NCI-H1092 treated with DMSO at 0.1 percent for 48 hours (cell line): ENCODE measurements around the gene TCF23.
"Not testable (repeated sequence)": the region's sequence is repeated elsewhere in the genome, so short reads cannot be mapped to it uniquely, and the experiment has no call there.

Source experiments
- DNase-seq: peaks from one replicate; lab custom pipeline; 2025; lab: John Stamatoyannopoulos, UW

The TCF23 gene

GRCh38 chr2:27154488-27154887 is 5.7 kb downstream of the TCF23 start:
- no peak for DNase-seq

DNA sequence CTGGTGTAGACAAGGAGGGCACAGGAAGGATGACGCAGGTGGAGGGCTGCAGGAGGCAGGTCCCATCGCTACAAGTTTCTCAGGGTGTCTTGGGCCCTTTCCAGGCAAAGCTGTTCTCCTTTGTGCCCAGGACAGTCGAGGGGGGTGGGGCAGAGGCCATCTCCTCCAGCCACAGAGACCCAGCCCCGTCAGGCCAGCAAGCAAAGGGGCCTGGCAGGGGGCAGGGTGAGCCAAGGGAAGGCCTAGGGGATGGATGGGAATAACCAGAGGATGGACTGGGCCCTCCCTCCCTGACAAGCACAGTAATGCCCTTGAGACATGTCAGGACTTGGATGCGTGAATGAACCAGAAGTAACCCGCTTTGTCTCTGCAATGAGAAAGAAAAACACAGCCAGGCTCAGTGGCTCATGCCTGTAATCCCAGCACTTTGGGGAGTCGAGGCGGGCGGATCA is 6.3 kb downstream of the TCF23 start:
- DNase-seq: no peak

DNA sequence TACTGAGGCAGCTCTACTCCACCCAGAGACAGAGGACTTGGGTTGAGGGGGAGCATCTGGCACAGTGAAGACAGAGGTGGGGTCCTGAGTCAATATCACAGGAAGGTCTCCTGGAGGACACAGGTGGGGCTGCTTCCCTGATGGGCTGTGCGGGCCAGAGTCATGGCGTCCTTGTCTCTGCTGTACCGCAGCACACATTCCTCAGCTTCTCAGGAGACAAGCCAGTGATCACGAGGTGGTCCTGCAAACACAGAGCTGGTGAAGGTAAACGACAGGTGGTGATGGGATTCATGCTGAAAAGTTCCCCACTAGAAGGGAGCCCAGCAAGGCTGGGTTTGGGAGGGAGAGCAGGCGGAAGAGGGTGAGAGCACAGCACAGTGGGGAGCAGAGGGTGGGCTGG is 9.7 kb downstream of the TCF23 start:
- no peak for DNase-seq

DNA sequence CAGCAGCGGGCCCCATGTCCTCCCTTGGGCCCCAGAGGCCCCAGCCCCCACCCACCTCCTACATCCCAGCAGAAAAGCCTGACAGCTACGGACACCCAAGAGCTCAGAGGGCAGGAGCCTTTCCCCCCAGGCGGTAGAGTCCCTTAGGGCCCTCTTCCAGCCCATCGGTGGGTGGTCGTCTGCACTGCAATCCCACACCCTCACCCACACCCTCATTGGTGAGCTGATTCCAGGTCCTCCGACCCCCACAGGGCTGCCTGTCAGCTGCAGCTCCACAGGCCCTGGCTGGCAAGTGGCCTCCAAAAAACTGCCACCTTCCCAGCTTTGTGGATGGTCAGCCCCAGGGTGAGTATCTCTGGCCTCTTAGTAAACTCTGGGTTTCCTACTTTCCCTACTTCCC is 10.5 kb downstream of the TCF23 start:
- DNase-seq: no peak

- no peak for DNase-seq
Observed at GRCh38 chr2:27160191-27160590, 11.4 kb downstream of the TCF23 start.

DNA sequence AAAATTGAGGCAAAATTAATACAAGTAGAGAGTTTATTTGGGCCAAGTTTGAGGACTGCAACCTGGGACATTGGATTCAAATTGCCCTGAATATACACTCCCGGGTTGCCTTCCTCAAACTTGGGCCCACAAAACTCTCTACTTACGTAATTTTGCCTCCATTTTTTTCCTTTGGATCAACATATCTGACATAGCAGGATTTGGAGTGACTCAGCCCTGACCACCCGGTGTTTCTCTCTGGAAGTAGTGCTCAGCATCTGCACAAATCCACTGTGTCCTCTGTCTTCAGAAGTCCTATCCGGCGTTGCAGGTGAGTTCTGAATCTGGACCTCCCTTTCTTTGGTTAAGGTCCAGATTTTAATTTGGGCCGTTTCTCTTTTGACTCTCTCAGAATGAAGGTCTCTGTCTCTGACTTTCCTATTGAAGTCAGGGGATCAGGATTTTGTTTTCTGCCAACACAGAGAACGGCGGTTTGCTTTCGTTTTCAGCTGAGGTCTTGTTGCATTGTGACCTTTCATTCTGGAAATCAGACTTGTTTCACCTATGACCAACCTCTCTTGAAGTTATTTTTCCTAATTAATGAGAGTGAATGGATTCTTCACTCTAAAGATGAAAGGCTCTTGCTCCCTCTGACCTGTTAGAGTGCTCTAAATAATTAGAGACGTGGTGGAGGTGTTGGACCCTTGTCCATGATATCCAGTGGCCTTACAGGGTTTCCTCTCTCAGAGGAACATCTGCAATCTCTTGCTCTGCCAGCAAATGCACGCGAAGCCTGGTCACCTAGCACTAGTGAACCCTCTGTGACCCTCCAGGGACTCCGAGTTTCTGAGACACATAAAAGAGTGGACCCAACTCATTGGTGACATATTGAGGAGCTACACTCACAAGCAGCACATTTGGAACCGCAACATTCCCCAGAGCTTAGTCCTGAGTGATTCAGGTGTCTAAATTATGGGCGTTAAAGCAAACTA is 13.6 kb downstream of the TCF23 start:
- no peak for DNase-seq

GRCh38 chr2:27164960-27165763 is 16.4 kb downstream of the TCF23 start:
- DNase-seq: no peak

DNA sequence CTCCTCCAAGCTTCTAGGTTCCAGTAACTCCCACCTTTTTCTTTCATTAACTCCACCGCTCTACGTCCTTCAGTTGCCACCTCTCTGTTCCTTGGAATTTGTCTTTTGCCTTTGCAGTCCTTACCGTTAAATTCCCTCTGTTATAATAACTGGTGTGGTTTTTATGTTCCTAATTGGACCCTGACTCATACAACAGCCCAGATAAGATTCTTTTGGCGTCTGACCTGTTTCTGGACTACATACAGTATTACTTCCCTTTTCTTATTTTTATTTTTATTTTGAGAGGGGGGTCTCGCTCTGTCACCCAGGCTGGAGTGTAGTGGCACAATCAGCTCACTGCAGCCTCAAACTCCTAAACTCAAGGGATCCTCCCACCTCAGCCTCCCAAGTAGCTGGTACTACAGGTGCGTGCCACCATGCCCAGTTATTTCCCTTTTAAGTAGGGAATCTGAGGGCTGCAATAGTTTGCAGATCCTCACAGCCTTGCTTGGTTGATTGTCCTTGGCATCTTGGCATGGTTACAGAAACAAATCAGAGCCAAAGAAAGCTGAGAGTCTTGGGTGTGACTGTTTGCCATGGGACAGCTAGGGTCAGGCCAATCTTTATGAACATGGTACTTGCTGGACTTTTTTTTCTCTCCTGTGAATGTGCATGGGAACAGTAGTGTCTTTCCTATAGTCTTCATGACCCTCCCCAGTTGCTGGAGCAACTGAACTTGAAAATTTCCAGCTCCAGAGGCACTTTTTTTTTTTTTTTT is 22.0 kb downstream of the TCF23 start:
- DNase-seq: no peak

DNA sequence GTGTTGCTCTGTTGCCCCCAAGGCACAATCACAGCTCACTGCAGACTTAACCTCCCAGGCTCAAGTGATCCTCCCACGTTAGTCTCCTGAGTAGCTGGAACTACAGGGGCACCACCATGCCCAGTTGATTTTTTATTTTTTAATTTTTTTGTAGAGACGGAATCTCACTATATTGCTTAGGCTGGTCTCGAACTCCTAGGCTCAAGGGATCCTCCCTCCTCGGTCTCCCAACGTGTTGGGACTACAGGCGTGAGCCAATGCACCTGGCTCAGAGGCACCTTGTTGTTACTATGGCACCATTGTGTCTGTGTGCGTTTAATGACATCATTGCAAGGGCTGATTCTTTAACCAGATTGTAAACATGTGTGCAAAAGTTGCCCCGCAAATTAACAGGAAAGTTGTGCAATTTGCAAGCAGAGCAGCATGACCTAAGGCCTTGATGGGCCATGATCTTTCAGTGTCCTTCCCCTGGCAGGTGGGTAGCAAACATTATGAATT is 22.6 kb downstream of the TCF23 start:
- no peak for DNase-seq

GRCh38 chr2:27174638-27175037 is 25.8 kb downstream of the TCF23 start:
- DNase-seq: no peak

DNA sequence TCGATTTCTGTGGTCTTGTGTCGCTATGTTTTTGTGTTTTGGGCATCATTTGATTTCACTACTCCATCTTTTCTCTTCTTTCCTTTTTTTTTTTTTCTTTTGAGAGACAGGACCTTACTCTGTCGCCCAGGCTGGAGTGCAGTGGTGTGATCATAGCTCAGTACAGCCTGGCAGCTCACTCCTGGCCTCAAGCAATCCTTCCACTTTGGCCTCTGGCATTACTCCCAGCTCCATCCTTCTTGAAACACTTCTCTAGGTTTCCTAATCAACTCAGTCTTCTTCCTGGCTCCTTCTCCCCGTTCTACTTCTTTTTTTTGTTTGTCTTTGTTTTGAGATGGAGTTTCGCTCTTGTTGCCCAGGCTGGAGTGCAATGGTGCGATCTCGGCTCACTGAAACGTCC is 26.5 kb downstream of the TCF23 start:
- no peak for DNase-seq

DNA sequence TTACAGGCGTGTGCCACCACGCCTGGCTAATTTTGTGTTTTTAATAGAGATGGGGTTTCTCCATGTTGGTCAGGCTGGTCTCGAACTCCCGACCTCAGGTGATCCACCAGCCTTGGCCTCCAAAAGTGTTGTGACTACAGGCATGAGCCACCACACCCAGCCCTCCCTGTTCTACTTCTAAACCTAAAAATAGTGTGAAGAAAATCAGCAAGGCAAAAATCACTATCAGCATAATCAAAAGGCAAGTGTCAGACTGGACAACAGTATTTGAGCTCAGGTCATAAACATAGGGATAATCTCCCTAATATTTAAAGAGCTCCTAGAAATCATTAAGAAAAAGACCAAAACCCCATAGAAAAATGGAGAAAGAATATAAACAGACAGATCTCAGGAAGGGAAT is 27.0 kb downstream of the TCF23 start:
- DNase-seq: not testable (repeated sequence)

- no peak for DNase-seq
Observed at GRCh38 chr2:27177441-27178351, 28.9 kb downstream of the TCF23 start.

DNA sequence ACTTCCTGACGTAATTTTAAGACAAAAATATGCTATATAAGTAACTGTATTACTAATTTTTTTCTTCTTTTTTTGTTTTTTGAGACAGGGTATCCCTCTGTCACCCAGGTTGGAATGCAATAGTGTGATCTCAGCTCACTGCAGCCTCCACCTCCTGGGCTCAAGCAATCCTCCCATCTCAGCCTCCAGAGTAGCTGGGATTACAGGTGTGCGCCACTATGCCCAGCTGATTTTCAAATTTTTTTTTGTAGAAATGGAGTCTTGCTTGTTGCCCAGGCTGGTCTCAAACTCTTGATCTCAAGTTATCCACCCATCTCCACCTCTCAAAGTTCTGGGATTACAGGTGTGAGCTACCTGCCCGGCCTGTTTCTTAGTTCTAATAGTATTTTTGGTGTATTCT is 29.7 kb downstream of the TCF23 start:
- no peak for DNase-seq

- no peak for DNase-seq
Observed at GRCh38 chr2:27179344-27180000, 30.7 kb downstream of the TCF23 start.

DNA sequence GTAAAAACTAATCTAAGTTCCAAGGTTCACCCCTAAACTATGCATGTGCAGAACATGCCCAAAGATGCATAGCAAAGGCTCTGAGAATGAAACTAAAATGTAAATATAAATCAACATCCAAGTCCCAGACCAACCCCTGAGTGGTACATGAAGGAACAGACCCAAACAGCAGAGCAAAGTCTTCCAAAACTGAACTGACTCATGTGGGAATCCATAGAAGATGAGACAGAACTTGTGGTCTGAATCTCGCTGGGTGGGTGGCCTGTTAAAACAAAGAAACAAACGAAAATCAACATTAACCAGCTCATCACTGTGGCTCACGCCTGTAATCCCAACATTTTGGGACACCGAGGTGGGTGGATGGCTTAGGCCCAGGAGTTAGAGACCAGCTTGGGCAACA is 33.5 kb downstream of the TCF23 start:
- DNase-seq: no peak

GRCh38 chr2:27184115-27184514 is 35.3 kb downstream of the TCF23 start:
- no peak for DNase-seq

DNA sequence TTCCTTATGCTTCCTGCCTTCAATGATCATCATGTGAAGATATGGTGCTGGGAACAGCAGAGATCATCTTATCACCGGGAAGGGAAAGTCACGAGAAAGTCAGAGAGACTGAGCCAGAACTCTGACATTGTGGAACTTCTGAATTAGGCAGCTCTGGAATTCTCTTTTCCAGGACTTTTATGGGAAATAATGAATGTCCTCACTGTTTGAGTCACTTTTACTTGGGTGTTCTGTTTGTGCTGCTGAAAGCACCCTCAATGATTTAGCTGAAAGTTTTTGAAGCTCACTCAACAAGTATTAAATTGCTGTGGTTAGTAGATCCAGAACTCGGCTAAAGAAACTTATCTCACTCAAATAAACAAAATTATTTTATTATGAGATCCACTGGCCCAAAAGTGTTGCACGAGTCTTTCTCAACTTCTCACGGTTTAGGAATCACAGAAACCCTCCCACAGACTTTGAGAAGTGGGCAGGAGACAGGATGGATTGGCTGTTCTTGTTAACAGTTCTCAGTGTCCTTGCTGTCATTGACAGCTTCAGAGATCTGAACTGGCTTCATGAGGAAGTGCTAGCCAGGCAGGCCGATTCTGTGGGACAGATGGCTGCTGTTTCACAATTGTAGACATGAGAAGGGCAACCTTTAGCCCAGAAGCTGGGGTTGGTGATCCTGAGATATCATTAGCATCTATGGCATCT is 36.7 kb downstream of the TCF23 start:
- no peak for DNase-seq

DNA sequence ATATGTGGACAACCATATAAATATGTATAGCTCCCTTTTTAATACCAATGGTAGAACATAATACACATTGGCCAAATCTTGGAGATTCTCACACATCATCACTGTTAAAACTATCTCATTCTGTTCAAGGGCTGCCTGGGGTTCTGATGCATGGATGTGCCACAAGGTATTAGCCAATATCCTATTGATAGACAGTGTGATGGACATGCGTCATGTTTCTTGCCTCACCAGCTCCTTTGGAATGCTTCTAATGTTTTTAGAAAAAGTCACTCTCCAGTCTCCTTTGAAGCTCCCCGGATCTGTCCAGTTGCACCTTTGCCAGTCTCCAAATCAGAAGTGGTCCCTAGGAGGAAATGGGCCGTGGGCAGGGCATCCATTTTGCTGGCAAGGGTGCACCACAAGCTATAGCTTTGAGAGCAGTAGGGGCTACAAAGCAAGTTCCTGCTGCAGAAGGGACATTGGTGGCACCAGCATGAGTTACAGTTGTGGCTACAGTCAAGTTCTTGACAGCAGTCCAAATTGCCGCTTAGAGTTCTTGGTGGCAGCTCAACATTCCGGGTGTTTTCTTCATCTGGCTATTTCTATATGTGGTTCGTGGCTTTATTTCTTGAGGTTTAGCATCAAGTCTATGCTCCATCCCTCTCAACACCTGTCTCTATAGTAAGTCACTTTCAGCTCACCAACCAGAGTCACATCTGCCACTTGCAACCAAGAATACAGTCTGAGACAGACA is 38.0 kb downstream of the TCF23 start:
- no peak for DNase-seq
